ENCODE data around the gene ADAMTS7.
"Not testable (repeated sequence)": the region's sequence is repeated elsewhere in the genome, so short reads cannot be mapped to it uniquely, and the experiment has no call there.

DNA sequence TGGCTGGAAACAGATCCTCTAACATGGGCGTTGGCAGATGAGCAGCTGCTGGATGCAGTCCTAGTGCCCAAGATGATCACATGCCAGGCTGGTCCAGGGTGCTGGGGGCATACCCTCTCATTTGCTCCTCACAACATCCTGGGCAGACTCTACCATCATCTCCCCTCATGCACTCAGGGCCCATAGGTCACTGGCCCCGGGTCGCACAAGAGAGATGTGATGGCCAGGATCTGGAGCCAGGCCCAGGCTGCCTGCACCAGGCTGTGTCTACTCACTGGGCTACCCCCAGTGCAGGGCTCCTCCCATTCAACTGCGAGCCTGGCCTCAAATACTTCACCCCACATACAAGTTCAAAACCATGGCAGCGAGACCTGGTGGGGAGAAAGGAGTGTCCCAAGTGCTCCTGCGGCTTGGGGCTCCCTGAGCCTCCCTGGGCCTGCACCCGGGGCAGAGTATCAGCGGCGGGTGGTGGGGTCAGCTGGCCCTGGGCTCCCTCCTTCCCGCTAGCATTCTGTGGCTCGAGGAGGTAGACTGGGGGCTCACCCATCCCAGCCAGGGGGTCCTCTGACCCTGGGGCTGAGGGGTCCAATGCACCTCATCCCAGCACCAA lies 32.0 kb downstream of the ADAMTS7 start:
- TF ChIP-seq MXI1 (conservative IDR thresholded peaks at IDR 0.05; ENCODE audit: poor library complexity, severe bottlenecking); TAF1 (IDR thresholded peaks at IDR 0.05; ENCODE audit: low read depth); RAD21 (conservative IDR thresholded peaks at IDR 0.05); EZH2 (IDR thresholded peaks at IDR 0.05; ENCODE audit: borderline replicate concordance, insufficient read depth, low read length, poor library complexity, severe bottlenecking); POLR2AphosphoS5 (IDR thresholded peaks at IDR 0.05); EP300 (conservative IDR thresholded peaks at IDR 0.05; ENCODE audit: poor library complexity, severe bottlenecking); SMC3 (conservative IDR thresholded peaks at IDR 0.05; ENCODE audit: poor library complexity): not testable (repeated sequence)
- TF ChIP-seq, protein P1, sequence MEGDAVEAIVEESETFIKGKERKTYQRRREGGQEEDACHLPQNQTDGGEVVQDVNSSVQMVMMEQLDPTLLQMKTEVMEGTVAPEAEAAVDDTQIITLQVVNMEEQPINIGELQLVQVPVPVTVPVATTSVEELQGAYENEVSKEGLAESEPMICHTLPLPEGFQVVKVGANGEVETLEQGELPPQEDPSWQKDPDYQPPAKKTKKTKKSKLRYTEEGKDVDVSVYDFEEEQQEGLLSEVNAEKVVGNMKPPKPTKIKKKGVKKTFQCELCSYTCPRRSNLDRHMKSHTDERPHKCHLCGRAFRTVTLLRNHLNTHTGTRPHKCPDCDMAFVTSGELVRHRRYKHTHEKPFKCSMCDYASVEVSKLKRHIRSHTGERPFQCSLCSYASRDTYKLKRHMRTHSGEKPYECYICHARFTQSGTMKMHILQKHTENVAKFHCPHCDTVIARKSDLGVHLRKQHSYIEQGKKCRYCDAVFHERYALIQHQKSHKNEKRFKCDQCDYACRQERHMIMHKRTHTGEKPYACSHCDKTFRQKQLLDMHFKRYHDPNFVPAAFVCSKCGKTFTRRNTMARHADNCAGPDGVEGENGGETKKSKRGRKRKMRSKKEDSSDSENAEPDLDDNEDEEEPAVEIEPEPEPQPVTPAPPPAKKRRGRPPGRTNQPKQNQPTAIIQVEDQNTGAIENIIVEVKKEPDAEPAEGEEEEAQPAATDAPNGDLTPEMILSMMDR (IDR thresholded peaks at IDR 0.05; ENCODE audit: poor library complexity, severe bottlenecking), result not testable (repeated sequence)
- TF ChIP-seq, protein P2, sequence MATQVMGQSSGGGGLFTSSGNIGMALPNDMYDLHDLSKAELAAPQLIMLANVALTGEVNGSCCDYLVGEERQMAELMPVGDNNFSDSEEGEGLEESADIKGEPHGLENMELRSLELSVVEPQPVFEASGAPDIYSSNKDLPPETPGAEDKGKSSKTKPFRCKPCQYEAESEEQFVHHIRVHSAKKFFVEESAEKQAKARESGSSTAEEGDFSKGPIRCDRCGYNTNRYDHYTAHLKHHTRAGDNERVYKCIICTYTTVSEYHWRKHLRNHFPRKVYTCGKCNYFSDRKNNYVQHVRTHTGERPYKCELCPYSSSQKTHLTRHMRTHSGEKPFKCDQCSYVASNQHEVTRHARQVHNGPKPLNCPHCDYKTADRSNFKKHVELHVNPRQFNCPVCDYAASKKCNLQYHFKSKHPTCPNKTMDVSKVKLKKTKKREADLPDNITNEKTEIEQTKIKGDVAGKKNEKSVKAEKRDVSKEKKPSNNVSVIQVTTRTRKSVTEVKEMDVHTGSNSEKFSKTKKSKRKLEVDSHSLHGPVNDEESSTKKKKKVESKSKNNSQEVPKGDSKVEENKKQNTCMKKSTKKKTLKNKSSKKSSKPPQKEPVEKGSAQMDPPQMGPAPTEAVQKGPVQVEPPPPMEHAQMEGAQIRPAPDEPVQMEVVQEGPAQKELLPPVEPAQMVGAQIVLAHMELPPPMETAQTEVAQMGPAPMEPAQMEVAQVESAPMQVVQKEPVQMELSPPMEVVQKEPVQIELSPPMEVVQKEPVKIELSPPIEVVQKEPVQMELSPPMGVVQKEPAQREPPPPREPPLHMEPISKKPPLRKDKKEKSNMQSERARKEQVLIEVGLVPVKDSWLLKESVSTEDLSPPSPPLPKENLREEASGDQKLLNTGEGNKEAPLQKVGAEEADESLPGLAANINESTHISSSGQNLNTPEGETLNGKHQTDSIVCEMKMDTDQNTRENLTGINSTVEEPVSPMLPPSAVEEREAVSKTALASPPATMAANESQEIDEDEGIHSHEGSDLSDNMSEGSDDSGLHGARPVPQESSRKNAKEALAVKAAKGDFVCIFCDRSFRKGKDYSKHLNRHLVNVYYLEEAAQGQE (IDR thresholded peaks at IDR 0.05; ENCODE audit: borderline replicate concordance), result not testable (repeated sequence)

All from neural cell (in vitro differentiated cells).